GM12878 (cell line): Measurements from ENCODE around the gene MITF. TPM values are rescaled to one million over a fixed set of nuclear protein-coding genes. Genes with fewer than 3 reads are reported as not detected.

ENCODE experiments used
- ATAC-seq: fragments of 200-7000 bp; cut with Tn5 transposase; 3 replicates; pipeline ENCODE4 v1.9.1; 2020; ENCODE audit warnings: mild to moderate bottlenecking, moderate library complexity
- BruUV-seq: library from RNA; stranded (reverse); fragments of 400-500 nt; replicated peaks from 2 replicates; lab custom pipeline; 2021; lab: Mats Ljungman, UMichigan
- CTCF ChIA-PET: fragments of 300-600 bp; sonication (Branson Sonifier 250); formaldehyde crosslinking; extraction: SDS; loops from one replicate; lab custom pipeline; 2021; ENCODE audit warnings: inconsistent platforms; lab: Yijun Ruan, JAX
- POLR2A ChIA-PET: fragments of 350-600 bp; formaldehyde crosslinking; extraction: SDS; loops from one replicate; lab custom pipeline; 2021; ENCODE audit warnings: inconsistent platforms; lab: Charles Lee
- RAD21 ChIA-PET: fragments of 300-600 bp; sonication (Branson Sonifier 250); formaldehyde crosslinking; loops from one replicate; lab custom pipeline; 2023; ENCODE audit warnings: antibody characterized with exemption; ENCODE audit not compliant: unreplicated experiment; lab: Charles Lee
- SMC1A ChIA-PET: fragments of 300-600 bp; sonication (Branson Sonifier 250); formaldehyde crosslinking; loops from one replicate; lab custom pipeline; 2023; ENCODE audit not compliant: unreplicated experiment, uncharacterized antibody; lab: Charles Lee
- DNase-seq: peaks from one replicate; pipeline ENCODE4 v3.0.0-alpha.2; 2011; ENCODE audit warnings: low read depth, low spot score
- FAIRE-seq: peaks from 3 replicates; lab custom pipeline; 2011; peaks lifted over from hg19 to GRCh38; lab: Jason Lieb, UNC
- H2AFZ ChIP-seq: 2 replicates; pipeline ENCODE4 v1.6.0; 2011; ENCODE audit warnings: low read depth, low read length, control low read depth; ENCODE audit not compliant: control insufficient read depth
- H3K27ac ChIP-seq: 2 replicates; pipeline ENCODE4 v1.5.1; 2011; ENCODE audit warnings: control low read depth; ENCODE audit not compliant: control insufficient read depth, insufficient read depth
- H3K27me3 ChIP-seq, 2 experiments: replicated peaks in 1 of 2; 2 replicates each; pipeline versions ENCODE4 v1.6.0 to v1.6.1; 2011; ENCODE audit warnings: low read length in 1 of 2; ENCODE audit not compliant: control insufficient read depth in 2 of 2, insufficient read depth in 2 of 2
- H3K36me3 ChIP-seq, 2 experiments: 2 replicates each; pipeline ENCODE4 v1.5.1; 2011; ENCODE audit warnings: low read length in 1 of 2; ENCODE audit not compliant: control insufficient read depth in 2 of 2, insufficient read depth in 2 of 2
- H3K4me1 ChIP-seq: 2 replicates; pipeline ENCODE4 v1.6.1; 2011; ENCODE audit warnings: mild to moderate bottlenecking, low read length, moderate library complexity, mixed read lengths; ENCODE audit not compliant: control insufficient read depth, insufficient read depth
- H3K4me2 ChIP-seq: 2 replicates; pipeline ENCODE4 v1.6.0; 2011; ENCODE audit warnings: control low read depth; ENCODE audit not compliant: control insufficient read depth, insufficient read depth
- H3K4me3 ChIP-seq: fragments of 200-600 bp; sonication (generic); 2 replicates; pipeline ENCODE4 v1.5.1; 2016
- H3K79me2 ChIP-seq: 2 replicates; pipeline ENCODE4 v1.6.0; 2011; ENCODE audit warnings: low read length; ENCODE audit not compliant: control insufficient read depth, insufficient read depth
- H3K9ac ChIP-seq: 2 replicates; pipeline ENCODE4 v1.8.0; 2011; ENCODE audit warnings: low read length, control low read depth, mixed read lengths; ENCODE audit not compliant: control insufficient read depth, insufficient read depth
- H3K9me3 ChIP-seq: replicated peaks from 3 replicates; pipeline ENCODE4 v1.5.1; 2011; ENCODE audit warnings: mild to moderate bottlenecking, low read length; ENCODE audit not compliant: control insufficient read depth, insufficient read depth
- H4K20me1 ChIP-seq: 2 replicates; pipeline ENCODE4 v1.6.0; 2011; ENCODE audit not compliant: control insufficient read depth, insufficient read depth
- BACH1 ChIP-seq: fragments of 450-650 bp; IDR thresholded peaks from 2 replicates; pipeline ENCODE4 v1.6.1; 2017; ENCODE audit warnings: mild to moderate bottlenecking, borderline replicate concordance
- BRCA1 ChIP-seq: IDR thresholded peaks from 2 replicates; pipeline ENCODE4 v1.6.1; 2011; ENCODE audit warnings: low read depth, low read length, improper control_type of control experiment
- CEBPB ChIP-seq, 2 experiments: fragments of 150-350 bp in 1 of 2; IDR thresholded peaks; 2 replicates each; pipeline ENCODE4 v1.6.1; 2012 to 2014; ENCODE audit warnings: low read depth in 2 of 2, low read length in 2 of 2, borderline replicate concordance in 1 of 2, inconsistent platforms in 1 of 2
- EZH2 ChIP-seq: IDR thresholded peaks from 2 replicates; pipeline ENCODE4 v1.6.1; 2012; ENCODE audit warnings: low read depth, mild to moderate bottlenecking, control low read depth, inconsistent platforms, low read length, borderline replicate concordance; ENCODE audit not compliant: control insufficient read depth
- JUNB ChIP-seq: IDR thresholded peaks from 2 replicates; pipeline ENCODE4 v1.6.1; 2016; ENCODE audit warnings: antibody characterized with exemption, mild to moderate bottlenecking
- KLF5 ChIP-seq: fragments of 450-650 bp; IDR thresholded peaks from 2 replicates; pipeline ENCODE4 v1.6.1; 2014; ENCODE audit warnings: mild to moderate bottlenecking; ENCODE audit not compliant: partially characterized antibody
- NFYB ChIP-seq: IDR thresholded peaks from 2 replicates; pipeline ENCODE4 v1.6.1; 2011; ENCODE audit warnings: low read depth, mild to moderate bottlenecking, low read length, improper control_type of control experiment, moderate library complexity; ENCODE audit not compliant: insufficient read depth
- STAT1 ChIP-seq: fragments of 450-650 bp; conservative IDR thresholded peaks from 2 replicates; pipeline ENCODE4 v1.6.1; 2014; ENCODE audit warnings: antibody characterized with exemption, mild to moderate bottlenecking
- WRNIP1 ChIP-seq: IDR thresholded peaks from 2 replicates; pipeline ENCODE4 v1.6.1; 2011; ENCODE audit warnings: low read depth, low read length, improper control_type of control experiment, borderline replicate concordance
- WGBS: methylation state at CpG from one replicate; pipeline ENCODE4 v1.1.6; 2016; ENCODE audit warnings: low lambda C conversion rate; ENCODE audit not compliant: insufficient replicate concordance, insufficient coverage; ENCODE audit errors: missing lambda C conversion rate; 5-methylcytosine and 5-hydroxymethylcytosine counted together
- in situ Hi-C: fragments of 300-500 bp; cut with MboI; formaldehyde crosslinking; loops from 9 replicates; pipeline ENCODE4 v1.14.3; 2018; ENCODE audit warnings: mixed read lengths
- intact Hi-C: fragments of 100-400 bp; cut with micrococcal nuclease; formaldehyde crosslinking; loops from one replicate; pipeline ENCODE4 v1.14.2; 2022; ENCODE audit not compliant: unreplicated experiment
- polyA plus RNA-seq, 11 experiments: library from polyadenylated mRNA; depleted of rRNA in 4 of 11; unstranded in 6 of 11; stranded (reverse) in 5 of 11; fragments of >200 nt; fragmentation: Nextera tagmentation in 4 of 11; fragmentation: Illumina TruSeq in 1 of 11; extraction: Ambion mirVana in 4 of 11; extraction: Trizol in 1 of 11; gene quantifications; 1 replicate in 1 of 11; 2 replicates in 10 of 11; pipeline versions ENCODE4 v1.2.1 to v1.2.3, GENCODE V29; 2011 to 2016; ENCODE audit warnings: inconsistent platforms in 2 of 11, missing spikeins in 2 of 11, low read depth in 1 of 11
- total RNA-seq, 4 experiments: library from RNA; depleted of rRNA in 3 of 4; stranded (reverse); fragments of >200 nt in 3 of 4; fragmentation: Illumina TruSeq in 1 of 4; extraction: Trizol in 1 of 4; gene quantifications; 2 replicates each; pipeline versions ENCODE4 v1.2.1 to v1.2.3, GENCODE V29; 2013 to 2021
- TF ChIP-seq, protein P1 (sequence below): fragments of 450-650 bp; IDR thresholded peaks from 2 replicates; pipeline ENCODE4 v1.6.1; 2017; ENCODE audit warnings: borderline replicate concordance

MITF gene
- total and polyA plus RNA-seq, 10 of the 15 experiments (the other 5 are each of a cell fraction or from before 2014, with no cell fraction given), result under 0.01 to 0.90 (median 0.06) TPM; not detected in 3

GRCh38 chr3:70000563-70001081, 261.4 kb downstream of the MITF start:
- Histone ChIP-seq H2AFZ (no peak overlapping the region), H3K4me2 (no peak overlapping the region), H3K4me1 (no peaks in the 10 kb centered on the region), H3K27me3 (no peaks in the 10 kb centered on the region; a peak in 1 of 4 replicates), H3K27ac (no peak overlapping the region), H3K36me3 (no peaks in the 10 kb centered on the region), H3K9ac (no peak overlapping the region), H4K20me1 (no peaks in the 10 kb centered on the region), H3K79me2 (no peaks in the 10 kb centered on the region), H3K4me3 (no peak overlapping the region), H3K9me3 (no peaks in the 10 kb centered on the region)
- TF ChIP-seq CEBPB (IDR thresholded peaks at IDR 0.05; ENCODE audit: borderline replicate concordance in 1 of 2, low read depth in 2 of 2, low read length in 2 of 2), result no peak
- TF ChIP-seq, protein P1, sequence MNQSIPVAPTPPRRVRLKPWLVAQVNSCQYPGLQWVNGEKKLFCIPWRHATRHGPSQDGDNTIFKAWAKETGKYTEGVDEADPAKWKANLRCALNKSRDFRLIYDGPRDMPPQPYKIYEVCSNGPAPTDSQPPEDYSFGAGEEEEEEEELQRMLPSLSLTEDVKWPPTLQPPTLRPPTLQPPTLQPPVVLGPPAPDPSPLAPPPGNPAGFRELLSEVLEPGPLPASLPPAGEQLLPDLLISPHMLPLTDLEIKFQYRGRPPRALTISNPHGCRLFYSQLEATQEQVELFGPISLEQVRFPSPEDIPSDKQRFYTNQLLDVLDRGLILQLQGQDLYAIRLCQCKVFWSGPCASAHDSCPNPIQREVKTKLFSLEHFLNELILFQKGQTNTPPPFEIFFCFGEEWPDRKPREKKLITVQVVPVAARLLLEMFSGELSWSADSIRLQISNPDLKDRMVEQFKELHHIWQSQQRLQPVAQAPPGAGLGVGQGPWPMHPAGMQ, result no peak
- no peak for TF ChIP-seq NFYB
- no peak for TF ChIP-seq KLF5
- TF ChIP-seq BACH1, result no peak
- no peak for TF ChIP-seq STAT1
- no peak for TF ChIP-seq WRNIP1
- no peak for TF ChIP-seq EZH2
- TF ChIP-seq BRCA1, result no peak
- TF ChIP-seq JUNB, result no peak
- ChIA-PET CTCF (no interaction called here), POLR2A (no interaction called here), RAD21 (no interaction called here), SMC1A (no interaction called here)
- FAIRE-seq (no peak), ATAC-seq (no peak), DNase-seq (no peak)
- BruUV-seq, result no TSS peak
- WGBS, result 48% methylated on average over 4 of the region's 4 CpGs
- intact Hi-C loops, result no loop called here
- in situ Hi-C loops, result no loop called here
